ENCODE measurements around the gene GNPTG. TPM values are rescaled to one million over a fixed set of nuclear protein-coding genes. Genes with fewer than 3 reads are reported as not detected.

The GNPTG gene
- total RNA-seq (ENCODE audit: insufficient read depth, low replicate concordance), result 59.9 TPM

- DNase-seq (ENCODE audit: low spot score), result peak; percentile 82
Measured at GRCh38 chr16:1351582-1352362, at the start of gene GNPTG, which contains the start of gene TSR3. Gene GNPTG, plus strand, starts transcription at chr16:1351931. Its CDS starts 35 bp downstream, at chr16:1351966. Gene TSR3, minus strand, starts transcription at chr16:1351878. Its CDS starts 74 bp downstream, at chr16:1351804.

GRCh38 chr16:1305823-1306222, 45.9 kb upstream of the GNPTG start:
- no peak for DNase-seq (ENCODE audit: low spot score)

GRCh38 chr16:1306334-1306733, 45.4 kb upstream of the GNPTG start:
- no peak for DNase-seq (ENCODE audit: low spot score)

- DNase-seq (ENCODE audit: low spot score), result no peak
Measured at GRCh38 chr16:1308036-1308976, 43.4 kb upstream of the GNPTG start.

- peak; percentile 99 for DNase-seq (ENCODE audit: low spot score)
Measured at GRCh38 chr16:1308977-1309885, 42.5 kb upstream of the GNPTG start, which contains the start of gene UBE2I. Gene UBE2I, plus strand, starts transcription at chr16:1309636. Its CDS starts 4,395 bp downstream, at chr16:1314031.

- no peak for DNase-seq (ENCODE audit: low spot score)
Measured at GRCh38 chr16:1309888-1310831, 41.6 kb upstream of the GNPTG start.

- no peak for DNase-seq (ENCODE audit: low spot score)
Measured at GRCh38 chr16:1310832-1311200, 40.9 kb upstream of the GNPTG start.

GRCh38 chr16:1311212-1311737, 40.5 kb upstream of the GNPTG start:
- no peak for DNase-seq (ENCODE audit: low spot score)

- no peak for DNase-seq (ENCODE audit: low spot score)
Measured at GRCh38 chr16:1311738-1312466, 39.8 kb upstream of the GNPTG start.

GRCh38 chr16:1312467-1312816, 39.3 kb upstream of the GNPTG start:
- DNase-seq (ENCODE audit: low spot score), result no peak

- no peak for DNase-seq (ENCODE audit: low spot score)
Measured at GRCh38 chr16:1312903-1313302, 38.8 kb upstream of the GNPTG start.

- no peak for DNase-seq (ENCODE audit: low spot score)
Measured at GRCh38 chr16:1313721-1314369, 37.9 kb upstream of the GNPTG start.

GRCh38 chr16:1314399-1315068, 37.2 kb upstream of the GNPTG start:
- no peak for DNase-seq (ENCODE audit: low spot score)

GRCh38 chr16:1315081-1316032, 36.4 kb upstream of the GNPTG start:
- DNase-seq (ENCODE audit: low spot score), result no peak

GRCh38 chr16:1316033-1316405, 35.7 kb upstream of the GNPTG start:
- DNase-seq (ENCODE audit: low spot score), result no peak

GRCh38 chr16:1317479-1318267, 34.1 kb upstream of the GNPTG start:
- DNase-seq (ENCODE audit: low spot score), result no peak
